ENCODE measurements around the gene ALG3.

DNA sequence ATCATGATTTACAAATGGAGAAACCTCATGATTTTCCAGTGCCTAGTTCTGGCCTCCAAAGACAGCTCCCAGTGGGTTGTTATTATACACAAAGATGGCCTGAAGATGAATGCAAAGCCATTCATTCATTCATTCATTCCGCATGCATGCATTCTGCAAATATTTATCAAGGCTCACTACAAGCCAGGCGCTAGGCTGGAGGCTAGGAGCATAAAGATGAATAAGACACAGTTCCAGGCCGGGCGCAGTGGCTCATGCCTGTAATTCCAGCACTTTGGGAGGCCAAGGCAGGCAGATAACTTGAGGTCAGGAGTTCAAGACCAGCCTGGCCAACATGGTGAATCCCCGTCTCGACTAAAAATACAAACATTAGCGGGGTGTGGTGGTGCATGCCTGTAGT lies 47.9 kb upstream of the ALG3 start:
- TF ChIP-seq POLR2A (IDR thresholded peaks at IDR 0.05) (no peak), CTCF (IDR thresholded peaks at IDR 0.05 in 8 of 11, conservative IDR thresholded peaks at IDR 0.05 in 3 of 11) (no peak), POLR2AphosphoS5 (IDR thresholded peaks at IDR 0.05) (no peak)

Data from spleen (tissue), 7 donors.